ENCODE results near the gene ZNF529.
A peak's percentile ranks its signal among the peaks of the same experiment; 100 is the strongest.

The ZNF529 gene

DNA sequence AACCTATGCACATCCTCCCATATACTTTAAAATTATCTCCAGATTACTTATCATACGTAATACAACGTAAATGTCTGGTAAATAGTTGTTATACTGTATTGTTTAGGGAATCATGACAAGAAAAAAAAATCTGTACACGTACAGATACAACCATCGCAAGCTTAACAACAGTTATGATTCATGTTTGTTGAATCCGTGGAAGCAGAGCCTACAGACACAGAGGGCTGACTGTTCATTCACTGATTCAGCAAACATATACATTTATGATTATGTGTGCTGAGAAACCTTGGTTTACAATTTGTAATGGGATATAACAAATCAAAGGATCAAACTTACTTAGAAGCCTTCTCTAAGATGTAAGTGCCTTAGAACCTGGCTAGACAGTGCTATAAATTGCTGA, 46.5 kb downstream of the ZNF529 start:
- Histone ChIP-seq H3K36me3 (peaks cover 30% of the 10 kb centered on the region), H3K9me3 (peaks cover 3% of the 10 kb centered on the region; the same call in 1 of the 2 replicates), H3K27me3 (no peaks in the 10 kb centered on the region), H3K4me3 (ENCODE audit: low read depth, low read length) (peak overlapping the region; percentile 93), H3K4me1 (no peaks in the 10 kb centered on the region)
- TF ChIP-seq, protein P1, sequence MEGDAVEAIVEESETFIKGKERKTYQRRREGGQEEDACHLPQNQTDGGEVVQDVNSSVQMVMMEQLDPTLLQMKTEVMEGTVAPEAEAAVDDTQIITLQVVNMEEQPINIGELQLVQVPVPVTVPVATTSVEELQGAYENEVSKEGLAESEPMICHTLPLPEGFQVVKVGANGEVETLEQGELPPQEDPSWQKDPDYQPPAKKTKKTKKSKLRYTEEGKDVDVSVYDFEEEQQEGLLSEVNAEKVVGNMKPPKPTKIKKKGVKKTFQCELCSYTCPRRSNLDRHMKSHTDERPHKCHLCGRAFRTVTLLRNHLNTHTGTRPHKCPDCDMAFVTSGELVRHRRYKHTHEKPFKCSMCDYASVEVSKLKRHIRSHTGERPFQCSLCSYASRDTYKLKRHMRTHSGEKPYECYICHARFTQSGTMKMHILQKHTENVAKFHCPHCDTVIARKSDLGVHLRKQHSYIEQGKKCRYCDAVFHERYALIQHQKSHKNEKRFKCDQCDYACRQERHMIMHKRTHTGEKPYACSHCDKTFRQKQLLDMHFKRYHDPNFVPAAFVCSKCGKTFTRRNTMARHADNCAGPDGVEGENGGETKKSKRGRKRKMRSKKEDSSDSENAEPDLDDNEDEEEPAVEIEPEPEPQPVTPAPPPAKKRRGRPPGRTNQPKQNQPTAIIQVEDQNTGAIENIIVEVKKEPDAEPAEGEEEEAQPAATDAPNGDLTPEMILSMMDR (IDR thresholded peaks at IDR 0.05; ENCODE audit: low read depth, low read length), result no peak
- no peak for DNase-seq

DNA sequence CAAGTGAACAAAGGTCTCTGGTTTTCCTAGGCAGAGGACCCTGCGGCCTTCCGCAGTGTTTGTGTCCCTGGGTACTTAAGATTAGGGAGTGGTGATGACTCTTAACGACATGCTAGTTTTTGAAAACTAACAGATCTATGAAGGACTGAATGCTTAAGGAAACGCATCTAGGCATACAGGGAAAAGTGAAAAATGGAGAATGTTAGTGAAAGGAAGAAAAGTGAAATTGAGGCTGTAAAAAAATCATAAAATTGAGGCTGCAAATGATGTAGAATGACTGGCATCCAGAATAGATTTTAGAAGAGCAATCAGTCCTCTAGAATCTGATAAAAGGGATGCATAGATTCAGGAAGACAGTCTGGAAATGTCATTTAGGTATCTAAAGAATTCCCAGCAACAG, 48.5 kb downstream of the ZNF529 start:
- H3K4me1 ChIP-seq, result no peaks in the 10 kb centered on the region
- TF ChIP-seq, protein P1 (IDR thresholded peaks at IDR 0.05; ENCODE audit: low read depth, low read length), result no peak
- DNase-seq, result no peak
- H3K36me3 ChIP-seq, result peaks cover 40% of the 10 kb centered on the region
- H3K27me3 ChIP-seq, result no peaks in the 10 kb centered on the region
- peaks cover 3% of the 10 kb centered on the region; the same call in 1 of the 2 replicates for H3K9me3 ChIP-seq
- H3K4me3 ChIP-seq (ENCODE audit: low read depth, low read length), result no peak overlapping the region

DNA sequence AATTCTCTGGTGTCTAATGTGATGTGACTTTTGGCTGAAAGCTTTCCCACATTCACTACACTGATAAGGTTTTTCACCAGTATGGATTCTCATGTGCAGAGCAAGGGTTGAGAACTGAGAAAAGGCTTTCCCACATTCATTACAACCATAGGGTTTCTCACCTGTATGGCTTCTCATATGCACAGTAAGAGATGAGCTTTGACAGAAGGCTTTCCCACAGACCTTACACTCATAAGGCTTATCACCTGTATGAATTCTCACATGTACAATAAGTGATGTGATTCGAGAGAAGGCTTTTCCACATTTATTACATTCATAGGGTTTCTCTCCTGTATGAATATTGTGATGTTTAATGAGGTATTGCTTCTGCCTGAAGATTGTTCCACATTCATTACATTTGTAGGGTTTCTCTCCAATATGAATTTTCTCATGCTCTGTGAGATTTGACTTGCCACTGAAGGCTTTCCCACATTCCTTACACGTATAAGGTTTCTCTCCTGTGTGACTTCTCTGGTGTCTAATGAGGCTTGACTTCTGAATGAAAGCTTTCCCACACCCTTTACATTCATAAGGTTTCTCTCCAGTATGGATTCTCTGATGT, 59.0 kb downstream of the ZNF529 start:
- no peaks in the 10 kb centered on the region for H3K27me3 ChIP-seq
- no peak overlapping the region for H3K4me3 ChIP-seq (ENCODE audit: low read depth, low read length)
- H3K9me3 ChIP-seq, result peaks cover 3% of the 10 kb centered on the region; the same call in 1 of the 2 replicates
- H3K36me3 ChIP-seq, result peaks cover 58% of the 10 kb centered on the region
- H3K4me1 ChIP-seq, result no peaks in the 10 kb centered on the region
- TF ChIP-seq, protein P1 (IDR thresholded peaks at IDR 0.05; ENCODE audit: low read depth, low read length), result no peak
- no peak for DNase-seq

DNA sequence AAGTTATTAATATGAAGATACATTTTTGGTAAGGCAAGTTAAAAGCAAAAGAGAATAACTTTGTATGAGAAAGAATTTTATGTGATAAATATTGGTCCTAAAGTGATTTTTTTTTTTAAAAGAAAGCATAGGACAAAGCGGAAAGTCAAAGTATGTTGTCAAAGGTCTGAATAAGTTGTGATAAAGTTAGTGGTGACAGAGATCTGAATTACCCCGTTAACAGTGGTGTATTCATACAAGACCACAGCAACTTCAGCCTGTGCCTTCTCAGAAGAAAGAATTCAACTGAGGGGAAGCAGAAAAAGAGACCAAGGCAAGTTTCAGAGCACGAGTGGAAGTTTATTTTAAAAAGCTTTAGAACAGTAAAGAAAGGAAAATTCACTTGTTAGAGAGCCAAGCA, 64.8 kb downstream of the ZNF529 start:
- H3K36me3 ChIP-seq, result peaks cover 1% of the 10 kb centered on the region
- DNase-seq, result no peak
- TF ChIP-seq, protein P1 (IDR thresholded peaks at IDR 0.05; ENCODE audit: low read depth, low read length), result no peak
- H3K4me3 ChIP-seq (ENCODE audit: low read depth, low read length), result no peak overlapping the region
- no peaks in the 10 kb centered on the region for H3K27me3 ChIP-seq
- H3K9me3 ChIP-seq, result no peaks in the 10 kb centered on the region
- H3K4me1 ChIP-seq, result no peaks in the 10 kb centered on the region

DNA sequence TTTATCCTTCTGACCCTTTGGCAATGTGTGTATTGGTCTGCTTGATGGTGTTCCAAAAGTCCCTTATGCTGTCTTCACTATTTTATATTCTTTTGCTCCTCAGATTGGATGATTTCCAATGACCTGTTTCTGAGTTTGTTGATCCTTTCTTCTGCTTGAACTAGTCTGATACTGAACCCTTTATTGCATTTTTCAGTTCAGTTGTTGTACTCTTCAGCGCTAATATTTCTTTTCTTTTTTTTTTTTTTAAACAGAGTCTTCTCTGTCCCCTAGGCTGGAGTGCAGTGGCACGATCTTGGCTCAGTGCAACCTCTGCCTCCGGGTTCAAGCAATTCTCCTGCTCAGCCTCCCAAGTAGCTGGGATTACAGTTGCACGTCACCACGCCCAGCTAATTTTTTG, 71.1 kb downstream of the ZNF529 start:
- no peak for DNase-seq
- H3K36me3 ChIP-seq, result no peaks in the 10 kb centered on the region
- no peaks in the 10 kb centered on the region for H3K9me3 ChIP-seq
- H3K27me3 ChIP-seq, result no peaks in the 10 kb centered on the region
- H3K4me3 ChIP-seq (ENCODE audit: low read depth, low read length), result no peak overlapping the region
- TF ChIP-seq, protein P1 (IDR thresholded peaks at IDR 0.05; ENCODE audit: low read depth, low read length), result no peak
- H3K4me1 ChIP-seq, result no peaks in the 10 kb centered on the region

DNA sequence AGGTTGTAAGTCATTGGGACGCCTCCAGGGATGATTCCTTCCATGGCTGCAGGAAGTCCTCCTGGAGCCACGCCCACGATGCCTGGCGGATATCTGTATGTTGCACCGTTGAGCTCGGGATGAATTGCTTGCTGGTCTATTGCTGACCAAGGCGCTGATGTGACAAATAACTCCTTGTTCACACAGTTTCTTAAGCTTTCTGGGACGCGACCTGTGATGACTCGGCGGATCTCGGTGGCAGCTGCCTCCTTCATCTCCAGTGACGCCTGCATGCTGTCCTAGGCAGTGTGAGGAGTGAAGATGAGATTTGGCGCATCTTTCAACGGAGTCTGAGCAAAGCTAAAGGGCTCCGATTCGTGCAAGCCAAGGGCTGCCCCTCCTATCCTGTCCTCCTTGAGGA, 76.1 kb downstream of the ZNF529 start:
- no peaks in the 10 kb centered on the region for H3K27me3 ChIP-seq
- no peaks in the 10 kb centered on the region for H3K9me3 ChIP-seq
- no peak overlapping the region for H3K4me3 ChIP-seq (ENCODE audit: low read depth, low read length)
- H3K36me3 ChIP-seq, result no peaks in the 10 kb centered on the region
- TF ChIP-seq, protein P1 (IDR thresholded peaks at IDR 0.05; ENCODE audit: low read depth, low read length), result no peak
- no peaks in the 10 kb centered on the region for H3K4me1 ChIP-seq
- no peak for DNase-seq

All from BE2C (cell line).